HG03095 (cell line): Measurements from ENCODE around the gene SCAMP3.
"Not testable (repeated sequence)": the region's sequence is repeated elsewhere in the genome, so short reads cannot be mapped to it uniquely, and the experiment has no call there.

Experiments used
- ATAC-seq: cut with Tn5 transposase; IDR thresholded peaks from one replicate; pipeline ENCODE4 v1.9.1; 2021; ENCODE audit warnings: moderate library complexity; ENCODE audit not compliant: unreplicated experiment

SCAMP3 gene

GRCh38 chr1:155232001-155232978 is 29.9 kb downstream of the SCAMP3 start:
- ATAC-seq, result not testable (repeated sequence)

GRCh38 chr1:155231302-155231701 is 30.9 kb downstream of the SCAMP3 start:
- ATAC-seq, result not testable (repeated sequence)

- no peak for ATAC-seq
These were observed 34.1 kb downstream of the SCAMP3 start for GRCh38 chr1:155228096-155228427.

- ATAC-seq, result peak; percentile 80
These were observed 34.7 kb downstream of the SCAMP3 start for GRCh38 chr1:155227261-155228095.

GRCh38 chr1:155226910-155227260 is 35.3 kb downstream of the SCAMP3 start:
- peak; percentile 14 for ATAC-seq

- peak; percentile 33 for ATAC-seq
These were observed 35.8 kb downstream of the SCAMP3 start for GRCh38 chr1:155226188-155226909.

- not testable (repeated sequence) for ATAC-seq
These were observed 36.8 kb downstream of the SCAMP3 start for GRCh38 chr1:155225404-155225759.

GRCh38 chr1:155223047-155223446 is 39.1 kb downstream of the SCAMP3 start:
- ATAC-seq, result no peak

- ATAC-seq, result not testable (repeated sequence)
These were observed 41.8 kb downstream of the SCAMP3 start for GRCh38 chr1:155220211-155220965.

- no peak for ATAC-seq
These were observed 42.5 kb downstream of the SCAMP3 start for GRCh38 chr1:155219592-155220031.

- ATAC-seq, result no peak
These were observed 43.1 kb downstream of the SCAMP3 start for GRCh38 chr1:155218854-155219591.

- not testable (repeated sequence) for ATAC-seq
These were observed 47.5 kb downstream of the SCAMP3 start for GRCh38 chr1:155214702-155215101.

- ATAC-seq, result not testable (repeated sequence)
These were observed 50.1 kb downstream of the SCAMP3 start for GRCh38 chr1:155212051-155212440.

- ATAC-seq, result not testable (repeated sequence)
These were observed 50.6 kb downstream of the SCAMP3 start for GRCh38 chr1:155211381-155212050.

GRCh38 chr1:155210314-155211104 is 51.7 kb downstream of the SCAMP3 start:
- ATAC-seq, result no peak

- no peak for ATAC-seq
These were observed 52.8 kb downstream of the SCAMP3 start for GRCh38 chr1:155209312-155209721.

- ATAC-seq, result peak; percentile 59
These were observed 53.4 kb downstream of the SCAMP3 start, which contains the start of gene MTX1 for GRCh38 chr1:155208541-155209311. TSS of gene MTX1 (plus strand) at chr1:155208695. CDS start at chr1:155208805, 110 bp downstream.
